ENCODE measurements around the gene SLC25A29. TPM values are rescaled to one million over a fixed set of nuclear protein-coding genes. Genes with fewer than 3 reads are reported as not detected.

Gene SLC25A29
- total and polyA plus RNA-seq, 12 donors = 9.0 to 277 (median 88.4) TPM

DNA sequence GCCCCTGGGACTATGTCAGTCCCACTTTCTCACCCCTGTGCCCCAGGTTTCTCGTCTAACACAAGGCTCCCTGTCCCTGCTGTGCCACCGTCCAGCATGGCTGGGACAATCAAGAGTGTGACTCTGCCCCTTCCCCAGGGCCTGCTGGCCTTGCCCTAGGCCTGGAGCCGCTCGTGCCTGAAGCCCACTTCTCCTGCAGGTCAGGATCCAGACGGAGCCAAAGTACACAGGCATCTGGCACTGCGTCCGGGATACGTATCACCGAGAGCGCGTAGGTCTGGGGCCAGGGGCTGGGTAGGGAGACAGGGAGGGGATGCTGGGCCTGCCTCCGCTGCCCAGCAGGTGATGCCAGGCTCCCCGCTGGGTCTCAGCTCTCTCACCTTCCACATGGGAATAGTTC, 19.7 kb upstream of the SLC25A29 start:
- H3K27ac ChIP-seq = no peak overlapping the region
- intact Hi-C loops (cut with DNase I) = no loop called here
- no peaks in the 10 kb centered on the region for H3K27me3 ChIP-seq
- WGBS, 4 donors = 93 to 94% (median 93%) methylated on average over 4 to 13 of the region's 13 CpGs
- no peak for DNase-seq
- no peaks in the 10 kb centered on the region for H3K9me3 ChIP-seq (replicated peaks in 1 of 3)
- H3K4me1 ChIP-seq (replicated peaks in 1 of 2) = no peaks in the 10 kb centered on the region
- H3K4me3 ChIP-seq = no peak overlapping the region
- TF ChIP-seq CTCF (IDR thresholded peaks at IDR 0.05) (no peak), POLR2A (IDR thresholded peaks at IDR 0.05) (no peak)
- H3K36me3 ChIP-seq (replicated peaks in 1 of 2) = no peaks in the 10 kb centered on the region

DNA sequence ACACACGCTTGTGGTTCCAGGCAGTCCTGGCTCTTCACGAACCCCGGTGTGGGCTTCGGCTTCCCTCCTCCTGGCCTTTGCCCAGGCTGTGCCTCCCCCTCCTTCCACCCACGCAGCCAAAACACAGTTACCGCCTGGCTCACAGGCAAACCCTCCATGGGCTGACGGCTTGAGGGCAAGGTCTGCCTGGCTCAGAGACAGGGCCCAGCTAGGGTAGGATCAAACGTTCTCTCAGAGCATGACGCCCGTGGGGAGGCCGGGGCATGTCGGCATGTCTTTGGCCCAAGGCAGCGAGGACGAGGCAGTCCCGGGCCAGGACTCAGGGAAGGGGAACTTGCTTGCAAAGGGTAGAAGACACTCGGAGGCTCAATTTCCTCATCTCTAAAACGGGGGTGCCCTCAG, 19.0 kb upstream of the SLC25A29 start:
- WGBS, 4 donors = 70 to 92% (median 81%) methylated on average over 11 to 17 of the region's 17 CpGs
- no peaks in the 10 kb centered on the region for H3K4me1 ChIP-seq (replicated peaks in 1 of 2)
- H3K9me3 ChIP-seq (replicated peaks in 1 of 3) = no peaks in the 10 kb centered on the region
- no peak overlapping the region for H3K27ac ChIP-seq
- no peaks in the 10 kb centered on the region for H3K36me3 ChIP-seq (replicated peaks in 1 of 2)
- intact Hi-C loops (cut with DNase I) = no loop called here
- H3K27me3 ChIP-seq = no peaks in the 10 kb centered on the region
- no peak for DNase-seq
- no peak overlapping the region for H3K4me3 ChIP-seq
- TF ChIP-seq POLR2A (IDR thresholded peaks at IDR 0.05) (no peak), CTCF (IDR thresholded peaks at IDR 0.05) (no peak)

DNA sequence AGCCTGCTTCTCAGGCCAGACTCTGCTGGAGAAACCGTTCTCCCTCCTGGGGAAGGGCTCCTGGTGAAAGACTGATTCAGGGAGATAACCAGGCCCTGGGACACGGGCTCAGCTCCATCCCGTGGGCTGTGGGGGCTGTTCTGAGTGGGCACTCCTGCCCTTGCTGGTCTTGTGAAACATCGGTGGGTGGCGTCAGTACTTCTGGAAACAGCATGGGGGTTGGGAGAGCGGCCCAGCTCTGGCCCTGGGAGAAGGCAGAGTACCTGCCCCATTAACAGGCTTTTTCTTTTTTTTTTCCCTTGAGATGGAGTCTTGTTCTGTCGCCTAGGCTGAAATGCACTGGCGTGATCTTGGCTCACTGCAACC, 17.7 kb upstream of the SLC25A29 start:
- no peaks in the 10 kb centered on the region for H3K4me1 ChIP-seq (replicated peaks in 1 of 2)
- no peak overlapping the region for H3K4me3 ChIP-seq
- no peaks in the 10 kb centered on the region for H3K9me3 ChIP-seq (replicated peaks in 1 of 3)
- no peaks in the 10 kb centered on the region for H3K27me3 ChIP-seq
- H3K36me3 ChIP-seq (replicated peaks in 1 of 2) = no peaks in the 10 kb centered on the region
- no peak overlapping the region for H3K27ac ChIP-seq
- DNase-seq = no peak
- WGBS, 4 donors = 89 to 96% (median 93%) methylated on average over 8 of the region's 8 CpGs
- intact Hi-C loops (cut with DNase I) = no loop called here
- no peak for TF ChIP-seq POLR2A (IDR thresholded peaks at IDR 0.05)
- TF ChIP-seq CTCF (IDR thresholded peaks at IDR 0.05) = no peak

DNA sequence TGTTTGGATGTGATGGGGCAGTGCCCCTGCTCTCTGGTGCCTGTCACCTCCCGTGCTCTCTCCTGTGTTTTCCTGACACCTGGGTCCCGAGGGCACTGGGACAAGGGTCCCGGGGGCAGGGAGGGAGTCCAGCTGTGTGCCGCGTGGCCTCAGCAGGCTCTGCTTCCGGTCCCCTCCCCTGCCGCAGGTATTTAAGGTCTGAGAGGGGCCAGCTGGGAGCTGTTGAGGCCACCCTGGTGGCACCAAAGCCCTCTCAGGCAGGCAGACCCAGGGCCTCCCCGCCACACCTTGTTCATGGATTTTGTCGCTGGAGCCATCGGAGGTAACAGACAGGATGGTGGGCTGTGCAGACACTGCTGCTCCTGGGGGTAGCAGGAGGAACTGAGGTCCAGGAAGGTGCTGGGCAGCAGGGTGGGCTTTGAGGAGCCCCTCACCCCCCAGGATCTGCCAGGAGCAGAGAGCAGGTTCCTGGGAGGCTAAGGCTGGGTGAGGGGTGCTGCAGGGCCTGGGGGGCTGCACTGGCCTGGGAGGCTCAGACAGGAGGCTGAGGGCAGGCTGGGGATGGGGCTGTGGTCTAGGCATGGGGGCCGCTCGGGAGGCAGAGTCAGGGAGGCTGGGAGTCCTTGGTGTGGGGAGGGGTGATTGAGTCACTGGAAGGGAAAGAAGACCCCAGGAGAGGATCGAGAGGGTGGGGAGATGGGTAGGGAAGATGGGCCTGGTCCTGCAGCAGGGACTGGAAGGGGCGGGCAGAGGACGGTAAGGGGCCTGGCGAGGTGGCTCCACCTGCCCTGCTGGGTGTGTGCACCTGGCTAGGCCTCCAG, 17.1 kb upstream of the SLC25A29 start, which contains the start of gene SLC25A47:
Gene SLC25A47 (plus strand): TSS at position 219 of the 821 bp plus-strand sequence. CDS start 76 bp downstream, at position 295.
- intact Hi-C loops (cut with DNase I) = no loop called here
- no peak for DNase-seq
- peaks cover 0 to 4% of the 10 kb centered on the region in 2 donors for H3K4me1 ChIP-seq (replicated peaks in 1 of 2)
- 87 to 94% (median 93%) methylated on average over 11 to 16 of the region's 16 CpGs for WGBS, 4 donors
- H3K9me3 ChIP-seq (replicated peaks in 1 of 3) = no peaks in the 10 kb centered on the region
- no peaks in the 10 kb centered on the region for H3K27me3 ChIP-seq
- H3K4me3 ChIP-seq = no peak within 1 kb of the TSS
- H3K36me3 ChIP-seq (replicated peaks in 1 of 2) = no peaks in the 10 kb centered on the region
- TF ChIP-seq CTCF (IDR thresholded peaks at IDR 0.05) (no peak), POLR2A (IDR thresholded peaks at IDR 0.05) (no peak)
- H3K27ac ChIP-seq = no peak within 1 kb of the TSS

Data from adrenal gland (tissue), 12 donors.